ENCODE data around the gene CHCHD6.

The CHCHD6 gene

GRCh38 chr3:126731044-126731443 is 27.0 kb downstream of the CHCHD6 start:
- Histone ChIP-seq H3K27ac (ENCODE audit: low read depth, low read length, severe bottlenecking) (no peak overlapping the region), H3K4me3 (ENCODE audit: extremely low read depth, insufficient read depth, low read length, poor library complexity, severe bottlenecking) (no peak overlapping the region), H3K36me3 (ENCODE audit: control insufficient read depth, insufficient read depth, low read length) (peaks cover 5% of the 10 kb centered on the region), H3K4me1 (ENCODE audit: control insufficient read depth, insufficient read depth, low read length, poor library complexity, severe bottlenecking) (no peaks in the 10 kb centered on the region), H3K9me3 (ENCODE audit: control insufficient read depth, low read length) (no peaks in the 10 kb centered on the region)
- whole genome bisulfite sequencing, 2 experiments (ENCODE audit: insufficient coverage in 2 of 2) = 81 to 93% methylated on average over 3 of the region's 3 CpGs

DNA sequence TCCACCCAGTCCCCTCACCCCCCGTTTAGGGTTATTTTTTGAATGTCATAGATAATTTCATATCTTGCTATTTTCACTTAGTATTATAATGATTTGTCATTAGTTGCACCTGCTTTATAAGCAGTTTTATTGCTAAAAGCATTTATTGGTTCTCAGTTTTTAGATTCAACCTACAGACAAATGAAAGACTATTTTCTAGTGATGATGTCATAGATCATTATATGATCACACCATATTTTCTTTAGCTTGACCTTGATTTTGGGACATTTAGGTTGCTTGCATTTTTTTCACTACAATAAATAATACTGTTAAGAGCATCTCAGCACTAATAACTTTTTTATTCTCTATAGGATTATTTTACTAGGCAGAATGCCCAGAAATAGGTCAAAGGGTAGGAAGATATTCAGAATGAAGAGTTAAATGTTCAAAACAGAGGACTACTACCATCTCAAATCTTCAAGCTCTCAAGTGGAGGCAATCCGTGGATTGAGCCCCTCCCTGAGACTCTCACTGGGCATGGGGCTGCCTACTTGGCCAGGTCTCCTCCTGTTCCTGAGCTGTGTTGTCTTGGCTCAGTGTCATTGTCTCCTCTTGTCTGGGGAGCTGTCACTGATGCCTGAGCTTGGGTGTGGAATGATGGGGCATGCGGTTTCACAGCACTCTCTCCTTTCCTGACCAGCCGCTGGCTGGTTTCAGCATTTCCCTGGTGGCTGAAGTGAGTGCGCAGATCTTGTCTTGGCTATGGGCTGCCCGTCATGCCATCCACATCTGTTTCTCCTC is 28.4 kb downstream of the CHCHD6 start:
- Histone ChIP-seq H3K4me3 (ENCODE audit: extremely low read depth, insufficient read depth, low read length, poor library complexity, severe bottlenecking) (no peak overlapping the region), H3K9me3 (ENCODE audit: control insufficient read depth, low read length) (no peaks in the 10 kb centered on the region), H3K36me3 (ENCODE audit: control insufficient read depth, insufficient read depth, low read length) (peaks cover 5% of the 10 kb centered on the region), H3K27ac (ENCODE audit: low read depth, low read length, severe bottlenecking) (no peak overlapping the region), H3K4me1 (ENCODE audit: control insufficient read depth, insufficient read depth, low read length, poor library complexity, severe bottlenecking) (no peaks in the 10 kb centered on the region)
- WGBS, 2 experiments (ENCODE audit: insufficient coverage in 2 of 2) = 94 to 95% methylated on average over 4 to 5 of the region's 6 CpGs

DNA sequence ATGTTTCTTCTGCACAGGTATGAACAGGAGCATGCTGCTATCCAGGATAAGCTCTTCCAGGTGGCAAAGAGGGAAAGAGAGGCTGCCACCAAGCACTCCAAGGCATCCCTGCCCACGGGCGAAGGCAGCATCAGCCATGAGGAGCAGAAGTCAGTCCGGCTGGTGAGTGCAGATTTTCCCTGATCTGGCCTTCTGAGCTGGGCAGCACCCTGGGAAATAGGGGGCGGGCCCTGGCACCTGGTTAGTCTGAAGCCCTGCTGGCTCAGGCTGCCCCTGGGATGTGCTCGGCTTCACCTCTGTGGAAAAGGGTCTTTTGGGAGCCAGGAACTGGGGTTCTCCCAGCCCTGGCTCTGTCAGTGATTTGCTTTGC is 29.0 kb downstream of the CHCHD6 start:
- H3K4me1 ChIP-seq (ENCODE audit: control insufficient read depth, insufficient read depth, low read length, poor library complexity, severe bottlenecking) = no peaks in the 10 kb centered on the region
- H3K36me3 ChIP-seq (ENCODE audit: control insufficient read depth, insufficient read depth, low read length) = peaks cover 5% of the 10 kb centered on the region
- WGBS, 2 experiments (ENCODE audit: insufficient coverage in 2 of 2) = 81 to 92% methylated on average over 5 of the region's 5 CpGs
- H3K27ac ChIP-seq (ENCODE audit: low read depth, low read length, severe bottlenecking) = no peak overlapping the region
- no peaks in the 10 kb centered on the region for H3K9me3 ChIP-seq (ENCODE audit: control insufficient read depth, low read length)
- no peak overlapping the region for H3K4me3 ChIP-seq (ENCODE audit: extremely low read depth, insufficient read depth, low read length, poor library complexity, severe bottlenecking)

GRCh38 chr3:126734106-126734723 is 30.2 kb downstream of the CHCHD6 start:
- no peak overlapping the region for H3K27ac ChIP-seq (ENCODE audit: low read depth, low read length, severe bottlenecking)
- H3K9me3 ChIP-seq (ENCODE audit: control insufficient read depth, low read length) = no peaks in the 10 kb centered on the region
- 91 to 97% methylated on average over 5 of the region's 5 CpGs for WGBS, 2 experiments (ENCODE audit: insufficient coverage in 2 of 2)
- H3K4me1 ChIP-seq (ENCODE audit: control insufficient read depth, insufficient read depth, low read length, poor library complexity, severe bottlenecking) = no peaks in the 10 kb centered on the region
- H3K4me3 ChIP-seq (ENCODE audit: extremely low read depth, insufficient read depth, low read length, poor library complexity, severe bottlenecking) = no peak overlapping the region
- H3K36me3 ChIP-seq (ENCODE audit: control insufficient read depth, insufficient read depth, low read length) = peaks cover 5% of the 10 kb centered on the region

GRCh38 chr3:126737527-126737926 is 33.5 kb downstream of the CHCHD6 start:
- Histone ChIP-seq H3K9me3 (ENCODE audit: control insufficient read depth, low read length) (no peaks in the 10 kb centered on the region), H3K36me3 (ENCODE audit: control insufficient read depth, insufficient read depth, low read length) (peaks cover 5% of the 10 kb centered on the region), H3K4me1 (ENCODE audit: control insufficient read depth, insufficient read depth, low read length, poor library complexity, severe bottlenecking) (no peaks in the 10 kb centered on the region), H3K27ac (ENCODE audit: low read depth, low read length, severe bottlenecking) (no peak overlapping the region), H3K4me3 (ENCODE audit: extremely low read depth, insufficient read depth, low read length, poor library complexity, severe bottlenecking) (no peak overlapping the region)
- WGBS, 2 experiments (ENCODE audit: insufficient coverage in 2 of 2) = 91 to 99% methylated on average over 5 to 7 of the region's 7 CpGs

- H3K9me3 ChIP-seq (ENCODE audit: control insufficient read depth, low read length) = no peaks in the 10 kb centered on the region
- H3K4me3 ChIP-seq (ENCODE audit: extremely low read depth, insufficient read depth, low read length, poor library complexity, severe bottlenecking) = no peak overlapping the region
- H3K4me1 ChIP-seq (ENCODE audit: control insufficient read depth, insufficient read depth, low read length, poor library complexity, severe bottlenecking) = peaks cover 11% of the 10 kb centered on the region
- WGBS, 2 experiments (ENCODE audit: insufficient coverage in 2 of 2) = 87 to 100% methylated on average over 3 to 4 of the region's 5 CpGs
- H3K36me3 ChIP-seq (ENCODE audit: control insufficient read depth, insufficient read depth, low read length) = no peaks in the 10 kb centered on the region
- H3K27ac ChIP-seq (ENCODE audit: low read depth, low read length, severe bottlenecking) = no peak overlapping the region
These were observed 38.0 kb downstream of the CHCHD6 start for GRCh38 chr3:126742057-126742456.

DNA sequence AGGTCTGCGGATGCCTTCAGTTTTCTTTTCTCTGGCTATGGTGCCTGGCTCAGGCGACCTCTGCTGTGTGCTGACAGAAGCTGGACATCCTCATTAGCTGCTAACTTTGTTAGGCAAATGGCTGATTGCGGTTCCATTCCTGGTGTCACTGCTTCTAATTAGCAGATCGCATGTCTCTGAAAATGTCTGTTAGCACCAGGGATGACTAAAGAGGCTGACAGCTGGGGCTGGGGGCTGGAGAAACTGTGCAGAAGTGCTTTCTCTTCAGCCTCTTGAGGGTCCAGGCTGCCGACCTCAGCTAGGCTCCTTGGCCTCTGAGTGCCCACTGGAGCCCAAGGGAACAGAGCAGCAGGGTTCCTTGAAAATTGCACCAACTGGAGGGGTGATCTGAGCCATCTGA is 39.3 kb downstream of the CHCHD6 start:
- WGBS, 2 experiments (ENCODE audit: insufficient coverage in 2 of 2) = 71 to 75% methylated on average over 5 of the region's 5 CpGs
- Histone ChIP-seq H3K36me3 (ENCODE audit: control insufficient read depth, insufficient read depth, low read length) (no peaks in the 10 kb centered on the region), H3K9me3 (ENCODE audit: control insufficient read depth, low read length) (no peaks in the 10 kb centered on the region), H3K4me3 (ENCODE audit: extremely low read depth, insufficient read depth, low read length, poor library complexity, severe bottlenecking) (no peak overlapping the region), H3K27ac (ENCODE audit: low read depth, low read length, severe bottlenecking) (no peak overlapping the region), H3K4me1 (ENCODE audit: control insufficient read depth, insufficient read depth, low read length, poor library complexity, severe bottlenecking) (peaks cover 17% of the 10 kb centered on the region)

DNA sequence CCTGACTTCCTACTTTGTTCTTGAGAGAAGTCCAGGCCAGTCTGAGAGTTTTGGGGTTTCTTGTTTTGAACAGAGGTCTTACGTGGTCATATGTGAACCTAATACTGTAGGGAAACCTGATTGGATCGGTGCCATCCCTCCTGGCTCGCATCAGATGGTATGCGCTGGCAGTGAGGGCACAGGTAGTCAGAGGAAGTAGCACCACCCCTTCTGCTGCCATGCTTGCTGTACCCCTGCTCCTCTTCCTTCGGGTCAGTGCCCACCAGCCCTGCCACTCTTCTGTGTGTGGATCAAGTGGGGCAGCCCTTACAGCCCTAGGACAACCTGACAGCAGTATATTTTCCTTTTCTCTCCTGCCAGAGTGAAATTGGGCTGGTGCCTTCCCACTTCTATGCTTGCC is 39.7 kb downstream of the CHCHD6 start:
- no peaks in the 10 kb centered on the region for H3K36me3 ChIP-seq (ENCODE audit: control insufficient read depth, insufficient read depth, low read length)
- H3K4me3 ChIP-seq (ENCODE audit: extremely low read depth, insufficient read depth, low read length, poor library complexity, severe bottlenecking) = no peak overlapping the region
- H3K27ac ChIP-seq (ENCODE audit: low read depth, low read length, severe bottlenecking) = no peak overlapping the region
- 80 to 98% methylated on average over 5 of the region's 5 CpGs for WGBS, 2 experiments (ENCODE audit: insufficient coverage in 2 of 2)
- peaks cover 17% of the 10 kb centered on the region for H3K4me1 ChIP-seq (ENCODE audit: control insufficient read depth, insufficient read depth, low read length, poor library complexity, severe bottlenecking)
- no peaks in the 10 kb centered on the region for H3K9me3 ChIP-seq (ENCODE audit: control insufficient read depth, low read length)

DNA sequence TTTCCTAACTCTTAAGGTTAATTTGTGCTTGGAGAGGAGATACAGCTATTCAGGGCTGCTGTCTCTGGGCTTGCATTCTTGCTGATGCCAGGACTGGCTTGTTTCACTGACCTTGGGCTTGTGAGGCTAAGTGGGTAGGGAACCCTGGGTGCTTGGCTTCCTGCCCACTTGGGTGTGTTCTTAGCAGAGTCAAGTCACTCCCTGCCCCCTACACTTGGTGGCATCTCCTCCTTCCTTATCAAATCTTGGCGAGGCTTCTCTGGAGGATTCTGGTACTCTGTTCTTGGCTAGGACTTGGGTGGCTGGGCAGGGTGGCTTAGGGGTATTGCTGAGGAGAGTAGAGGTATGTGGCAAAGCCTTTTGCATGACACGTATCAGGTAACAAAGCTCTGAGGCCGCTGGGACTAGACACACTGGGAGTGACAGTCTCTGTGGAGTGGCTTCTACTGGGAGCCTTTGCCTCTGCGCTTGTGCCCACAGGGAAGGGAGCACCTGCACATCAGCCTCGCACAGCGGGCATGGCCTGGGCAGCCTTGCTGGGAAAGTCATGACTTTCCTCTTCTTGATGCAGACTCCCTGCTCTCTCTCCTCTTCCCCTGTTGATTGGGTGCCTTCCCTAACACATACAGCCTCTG is 41.8 kb downstream of the CHCHD6 start:
- 89 to 96% methylated on average over 5 of the region's 6 CpGs for WGBS, 2 experiments (ENCODE audit: insufficient coverage in 2 of 2)

GRCh38 chr3:126746395-126747177 is 42.5 kb downstream of the CHCHD6 start:
- no peaks in the 10 kb centered on the region for H3K9me3 ChIP-seq (ENCODE audit: control insufficient read depth, low read length)
- H3K27ac ChIP-seq (ENCODE audit: low read depth, low read length, severe bottlenecking) = no peak overlapping the region
- 88% methylated on average over 12 to 16 of the region's 18 CpGs for WGBS, 2 experiments (ENCODE audit: insufficient coverage in 2 of 2)
- no peaks in the 10 kb centered on the region for H3K36me3 ChIP-seq (ENCODE audit: control insufficient read depth, insufficient read depth, low read length)
- peaks cover 22% of the 10 kb centered on the region for H3K4me1 ChIP-seq (ENCODE audit: control insufficient read depth, insufficient read depth, low read length, poor library complexity, severe bottlenecking)
- no peak overlapping the region for H3K4me3 ChIP-seq (ENCODE audit: extremely low read depth, insufficient read depth, low read length, poor library complexity, severe bottlenecking)

More for the DNA sequence above, 41.8 kb downstream of the CHCHD6 start:
- H3K4me1 ChIP-seq (ENCODE audit: control insufficient read depth, insufficient read depth, low read length, poor library complexity, severe bottlenecking) = peaks cover 20% of the 10 kb centered on the region
- H3K27ac ChIP-seq (ENCODE audit: low read depth, low read length, severe bottlenecking) = no peak overlapping the region
- no peaks in the 10 kb centered on the region for H3K36me3 ChIP-seq (ENCODE audit: control insufficient read depth, insufficient read depth, low read length)
- no peaks in the 10 kb centered on the region for H3K9me3 ChIP-seq (ENCODE audit: control insufficient read depth, low read length)
- H3K4me3 ChIP-seq (ENCODE audit: extremely low read depth, insufficient read depth, low read length, poor library complexity, severe bottlenecking) = no peak overlapping the region
